C4-2B (cell line): ENCODE measurements around the gene SHANK1.

Experiments used
- CTCF ChIP-seq: fragments of 450-650 bp; conservative IDR thresholded peaks from 2 replicates; pipeline ENCODE4 v1.5.1; 2017; ENCODE audit warnings: mild to moderate bottlenecking
- ZFX ChIP-seq: fragments of 450-650 bp; IDR thresholded peaks from 2 replicates; pipeline ENCODE4 v1.6.1; 2017

GRCh38 chr19:50717891-50718254 is 1.7 kb downstream of the SHANK1 start:
- no peak for TF ChIP-seq CTCF
- no peak for TF ChIP-seq ZFX
